Activated CD4-positive, alpha-beta T cell treated with anti-CD3 and anti-CD28 coated beads, Interleukin-2, amount 10 ng/mL, durations not matched to agents 7 days and 5 days (primary cell): Measurements from ENCODE around the gene ATG4C. TPM values are rescaled to one million over a fixed set of nuclear protein-coding genes. Genes with fewer than 3 reads are reported as not detected.

Source experiments
- CTCF ChIA-PET: fragments of 350-600 bp; sonication (Branson Sonifier 250); formaldehyde crosslinking; loops from one replicate; lab custom pipeline; 2021; ENCODE audit warnings: antibody characterized with exemption; lab: Charles Lee
- POLR2A ChIA-PET: fragments of 350-600 bp; sonication (Branson Sonifier 250); formaldehyde crosslinking; loops from one replicate; lab custom pipeline; 2021; ENCODE audit warnings: antibody characterized with exemption; lab: Charles Lee
- DNase-seq: peaks from one replicate; pipeline ENCODE4 v3.0.0-alpha.2; 2020
- H3K27ac Mint-ChIP-seq: one replicate; pipeline ENCODE4 v1.8.0; 2021; ENCODE audit warnings: mild to moderate bottlenecking, moderate library complexity, mixed read lengths
- H3K27me3 Mint-ChIP-seq: one replicate; pipeline ENCODE4 v1.8.0; 2021; ENCODE audit warnings: mixed read lengths
- H3K36me3 Mint-ChIP-seq: one replicate; pipeline ENCODE4 v1.8.0; 2021; ENCODE audit warnings: low read depth, mixed read lengths
- H3K4me1 Mint-ChIP-seq: one replicate; pipeline ENCODE4 v1.8.0; 2021; ENCODE audit warnings: mixed read lengths
- H3K4me3 Mint-ChIP-seq: one replicate; pipeline ENCODE4 v1.8.0; 2021; ENCODE audit warnings: mild to moderate bottlenecking, moderate library complexity, mixed read lengths
- H3K9me3 Mint-ChIP-seq: one replicate; pipeline ENCODE4 v1.8.0; 2021; ENCODE audit warnings: mixed read lengths
- total RNA-seq, 2 experiments: library from RNA; stranded (reverse); gene quantifications; one replicate each; pipeline ENCODE4 v1.2.3, GENCODE V29; 2021

ATG4C gene
- total RNA-seq, 2 experiments from 2014 or later = 12.1 to 16.4 TPM

GRCh38 chr1:62877579-62877978 lies 93.6 kb downstream of the ATG4C start:
- CTCF ChIA-PET = no interaction called here
- no peaks in the 10 kb centered on the region for H3K4me1 Mint-ChIP-seq
- H3K27me3 Mint-ChIP-seq = peaks cover 22% of the 10 kb centered on the region
- H3K4me3 Mint-ChIP-seq = no peak overlapping the region
- H3K9me3 Mint-ChIP-seq = no peaks in the 10 kb centered on the region
- no peak for DNase-seq
- H3K36me3 Mint-ChIP-seq = no peaks in the 10 kb centered on the region
- POLR2A ChIA-PET = no interaction called here
- H3K27ac Mint-ChIP-seq = no peak overlapping the region

- no peak for DNase-seq
- POLR2A ChIA-PET = no interaction called here
- Mint-ChIP-seq H3K4me3 (no peak overlapping the region), H3K27ac (no peak overlapping the region), H3K4me1 (no peaks in the 10 kb centered on the region), H3K27me3 (peaks cover 30% of the 10 kb centered on the region), H3K9me3 (no peaks in the 10 kb centered on the region), H3K36me3 (no peaks in the 10 kb centered on the region)
- CTCF ChIA-PET = interaction anchor here (0.7 kb wide), 1 partner anchor 19 kb away, joined by 3 read pairs; no protein-coding TSS in a partner anchor
Measured at GRCh38 chr1:62879962-62880361, 96.0 kb downstream of the ATG4C start.

- no peak for DNase-seq
- H3K27me3 Mint-ChIP-seq = peaks cover 35% of the 10 kb centered on the region
- CTCF ChIA-PET = interaction anchor here (0.6 to 1.0 kb wide), 2 partner anchors 9 to 877 kb away, joined by 3 read pairs; no protein-coding TSS in a partner anchor
- H3K36me3 Mint-ChIP-seq = no peaks in the 10 kb centered on the region
- H3K9me3 Mint-ChIP-seq = no peaks in the 10 kb centered on the region
- no peak overlapping the region for H3K27ac Mint-ChIP-seq
- POLR2A ChIA-PET = no interaction called here
- H3K4me3 Mint-ChIP-seq = no peak overlapping the region
- no peaks in the 10 kb centered on the region for H3K4me1 Mint-ChIP-seq
Measured at GRCh38 chr1:62882201-62883104, 98.5 kb downstream of the ATG4C start.

- POLR2A ChIA-PET = no interaction called here
- Mint-ChIP-seq H3K36me3 (no peaks in the 10 kb centered on the region), H3K4me1 (no peaks in the 10 kb centered on the region), H3K4me3 (no peak overlapping the region), H3K27ac (no peak overlapping the region), H3K27me3 (peaks cover 23% of the 10 kb centered on the region), H3K9me3 (no peaks in the 10 kb centered on the region)
- CTCF ChIA-PET = interaction anchor here (0.6 kb wide), 1 partner anchor 35 kb away, joined by 4 read pairs; no protein-coding TSS in a partner anchor
- DNase-seq = no peak
Measured at GRCh38 chr1:62884156-62884740, 100.3 kb downstream of the ATG4C start.

GRCh38 chr1:62887799-62888507 lies 104.0 kb downstream of the ATG4C start:
- DNase-seq = no peak
- Mint-ChIP-seq H3K4me1 (no peaks in the 10 kb centered on the region), H3K27ac (no peak overlapping the region), H3K36me3 (no peaks in the 10 kb centered on the region), H3K27me3 (peaks cover 16% of the 10 kb centered on the region), H3K9me3 (no peaks in the 10 kb centered on the region), H3K4me3 (no peak overlapping the region)
- CTCF ChIA-PET = no interaction called here
- POLR2A ChIA-PET = no interaction called here

- H3K4me1 Mint-ChIP-seq = no peaks in the 10 kb centered on the region
Measured at GRCh38 chr1:62891956-62892562, 108.1 kb downstream of the ATG4C start.

GRCh38 chr1:62897788-62898187 lies 113.9 kb downstream of the ATG4C start:
- no peaks in the 10 kb centered on the region for H3K4me1 Mint-ChIP-seq
- H3K27ac Mint-ChIP-seq = no peak overlapping the region
- H3K9me3 Mint-ChIP-seq = no peaks in the 10 kb centered on the region
- DNase-seq = no peak
- POLR2A ChIA-PET = no interaction called here
- H3K27me3 Mint-ChIP-seq = peaks cover 11% of the 10 kb centered on the region
- CTCF ChIA-PET = no interaction called here
- no peaks in the 10 kb centered on the region for H3K36me3 Mint-ChIP-seq
- H3K4me3 Mint-ChIP-seq = no peak overlapping the region

More at GRCh38 chr1:62891956-62892562, 108.1 kb downstream of the ATG4C start:
- POLR2A ChIA-PET = no interaction called here
- Mint-ChIP-seq H3K9me3 (no peaks in the 10 kb centered on the region), H3K4me3 (no peak overlapping the region), H3K27ac (no peak overlapping the region), H3K27me3 (peaks cover 5% of the 10 kb centered on the region), H3K36me3 (no peaks in the 10 kb centered on the region)
- DNase-seq = no peak
- CTCF ChIA-PET = interaction anchor here (0.9 kb wide), 1 partner anchor 9 kb away, joined by 3 read pairs; no protein-coding TSS in a partner anchor

- CTCF ChIA-PET = no interaction called here
- no peak overlapping the region for H3K27ac Mint-ChIP-seq
Measured at GRCh38 chr1:62900566-62900965, 116.6 kb downstream of the ATG4C start.

GRCh38 chr1:62901650-62902049 lies 117.7 kb downstream of the ATG4C start:
- H3K27me3 Mint-ChIP-seq = peaks cover 6% of the 10 kb centered on the region
- no peaks in the 10 kb centered on the region for H3K9me3 Mint-ChIP-seq
- ChIA-PET POLR2A (no interaction called here), CTCF (no interaction called here)
- H3K27ac Mint-ChIP-seq = no peak overlapping the region
- no peaks in the 10 kb centered on the region for H3K4me1 Mint-ChIP-seq
- DNase-seq = no peak
- H3K36me3 Mint-ChIP-seq = no peaks in the 10 kb centered on the region
- no peak overlapping the region for H3K4me3 Mint-ChIP-seq

More at GRCh38 chr1:62900566-62900965, 116.6 kb downstream of the ATG4C start:
- H3K4me3 Mint-ChIP-seq = no peak overlapping the region
- H3K9me3 Mint-ChIP-seq = no peaks in the 10 kb centered on the region
- POLR2A ChIA-PET = no interaction called here
- H3K27me3 Mint-ChIP-seq = peaks cover 6% of the 10 kb centered on the region
- no peaks in the 10 kb centered on the region for H3K36me3 Mint-ChIP-seq
- DNase-seq = no peak
- H3K4me1 Mint-ChIP-seq = no peaks in the 10 kb centered on the region

- no peak for DNase-seq
- ChIA-PET POLR2A (no interaction called here), CTCF (no interaction called here)
- H3K4me3 Mint-ChIP-seq = no peak overlapping the region
- H3K4me1 Mint-ChIP-seq = peaks cover 4% of the 10 kb centered on the region
- peaks cover 2% of the 10 kb centered on the region for H3K27me3 Mint-ChIP-seq
- H3K36me3 Mint-ChIP-seq = no peaks in the 10 kb centered on the region
- H3K9me3 Mint-ChIP-seq = no peaks in the 10 kb centered on the region
- H3K27ac Mint-ChIP-seq = no peak overlapping the region
Measured at GRCh38 chr1:62903522-62903921, 119.6 kb downstream of the ATG4C start.

- no peaks in the 10 kb centered on the region for H3K9me3 Mint-ChIP-seq
- ChIA-PET CTCF (no interaction called here), POLR2A (no interaction called here)
Measured at GRCh38 chr1:62903982-62904855, 120.3 kb downstream of the ATG4C start.

GRCh38 chr1:62904856-62905225 lies 120.9 kb downstream of the ATG4C start:
- POLR2A ChIA-PET = no interaction called here
- CTCF ChIA-PET = no interaction called here
- H3K4me1 Mint-ChIP-seq = peaks cover 4% of the 10 kb centered on the region
- no peak for DNase-seq
- peaks cover 2% of the 10 kb centered on the region for H3K27me3 Mint-ChIP-seq
- H3K36me3 Mint-ChIP-seq = no peaks in the 10 kb centered on the region
- no peak overlapping the region for H3K4me3 Mint-ChIP-seq
- no peak overlapping the region for H3K27ac Mint-ChIP-seq
- no peaks in the 10 kb centered on the region for H3K9me3 Mint-ChIP-seq

More at GRCh38 chr1:62903982-62904855, 120.3 kb downstream of the ATG4C start:
- Mint-ChIP-seq H3K4me1 (peaks cover 4% of the 10 kb centered on the region), H3K27ac (no peak overlapping the region), H3K27me3 (peaks cover 2% of the 10 kb centered on the region), H3K36me3 (no peaks in the 10 kb centered on the region), H3K4me3 (no peak overlapping the region)
- DNase-seq = no peak
